ENCODE measurements around the gene ZNF90. TPM values are rescaled to one million over a fixed set of nuclear protein-coding genes. Genes with fewer than 3 reads are reported as not detected.
A peak's percentile ranks its signal among the peaks of the same experiment; 100 is the strongest.
"Not testable (repeated sequence)": the region's sequence is repeated elsewhere in the genome, so short reads cannot be mapped to it uniquely, and the experiment has no call there.

The ZNF90 gene
- polyA plus RNA-seq, 1 donor (not counting 4 experiments of a cell fraction or from before 2014, with no cell fraction given) = 5.8 TPM

DNA sequence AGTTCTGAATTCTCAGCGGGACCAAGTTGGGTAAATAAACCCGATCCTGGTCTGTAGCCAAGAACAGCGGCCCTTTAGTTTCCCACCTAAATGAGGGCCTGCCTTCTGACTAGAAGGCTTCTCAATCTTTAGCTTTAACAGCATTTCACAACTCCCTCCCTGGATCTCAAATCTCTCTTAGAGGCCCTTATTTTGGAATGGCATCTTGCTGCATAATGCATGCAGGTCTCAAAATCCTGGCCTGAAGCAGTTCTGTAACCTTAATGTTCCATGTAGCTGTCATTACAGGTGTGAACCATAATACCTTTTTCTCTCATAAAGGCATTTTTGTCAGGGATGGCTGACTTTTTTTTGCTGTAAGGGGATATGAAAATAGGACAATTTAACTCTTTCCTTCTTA, 29.5 kb downstream of the ZNF90 start:
- peaks cover 0 to 8% of the 10 kb centered on the region in 2 experiments for H3K36me3 ChIP-seq (ENCODE audit: control insufficient read depth in 2 of 2, extremely low read depth in 1 of 2, insufficient read depth in 2 of 2, low read length in 2 of 2)
- no peak overlapping the region for H3K9ac ChIP-seq (ENCODE audit: control insufficient read depth, extremely low read depth, insufficient read depth, low read length)
- no peak for TF ChIP-seq EZH2 (IDR thresholded peaks at IDR 0.05; ENCODE audit: low read length)
- TF ChIP-seq, protein P1, sequence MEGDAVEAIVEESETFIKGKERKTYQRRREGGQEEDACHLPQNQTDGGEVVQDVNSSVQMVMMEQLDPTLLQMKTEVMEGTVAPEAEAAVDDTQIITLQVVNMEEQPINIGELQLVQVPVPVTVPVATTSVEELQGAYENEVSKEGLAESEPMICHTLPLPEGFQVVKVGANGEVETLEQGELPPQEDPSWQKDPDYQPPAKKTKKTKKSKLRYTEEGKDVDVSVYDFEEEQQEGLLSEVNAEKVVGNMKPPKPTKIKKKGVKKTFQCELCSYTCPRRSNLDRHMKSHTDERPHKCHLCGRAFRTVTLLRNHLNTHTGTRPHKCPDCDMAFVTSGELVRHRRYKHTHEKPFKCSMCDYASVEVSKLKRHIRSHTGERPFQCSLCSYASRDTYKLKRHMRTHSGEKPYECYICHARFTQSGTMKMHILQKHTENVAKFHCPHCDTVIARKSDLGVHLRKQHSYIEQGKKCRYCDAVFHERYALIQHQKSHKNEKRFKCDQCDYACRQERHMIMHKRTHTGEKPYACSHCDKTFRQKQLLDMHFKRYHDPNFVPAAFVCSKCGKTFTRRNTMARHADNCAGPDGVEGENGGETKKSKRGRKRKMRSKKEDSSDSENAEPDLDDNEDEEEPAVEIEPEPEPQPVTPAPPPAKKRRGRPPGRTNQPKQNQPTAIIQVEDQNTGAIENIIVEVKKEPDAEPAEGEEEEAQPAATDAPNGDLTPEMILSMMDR (optimal IDR thresholded peaks at IDR 0.05 in 1 of 3, IDR thresholded peaks at IDR 0.05 in 1 of 3, conservative IDR thresholded peaks at IDR 0.05 in 1 of 3; ENCODE audit: extremely low read depth in 1 of 3, insufficient read depth in 2 of 3, low read length in 3 of 3) = no peak
- no peak overlapping the region for H3K27ac ChIP-seq (ENCODE audit: control insufficient read depth, insufficient read depth, low read length)
- no peak overlapping the region for H2AFZ ChIP-seq (ENCODE audit: control insufficient read depth, low read length)
- no peaks in the 10 kb centered on the region for H3K9me1 ChIP-seq (ENCODE audit: control insufficient read depth, extremely low read depth, insufficient read depth, low read length)
- no peaks in the 10 kb centered on the region for H3K4me1 ChIP-seq (ENCODE audit: control insufficient read depth, extremely low read depth, insufficient read depth, low read length)
- peaks cover 8% of the 10 kb centered on the region for H3K9me3 ChIP-seq (ENCODE audit: control insufficient read depth, low read depth, low read length)
- no peaks in the 10 kb centered on the region for H3K79me2 ChIP-seq (ENCODE audit: control insufficient read depth, insufficient read depth, low read length)
- dilution Hi-C loops (cut with MboI; ENCODE audit: extremely low pct_ligation_motif_present, low sequenced_read_pairs) = no loop called here
- H3K4me2 ChIP-seq (ENCODE audit: control insufficient read depth, extremely low read depth, insufficient read depth, low read depth, low read length) = no peak overlapping the region
- DNase-seq (ENCODE audit: low read depth, low spot score) = no peak
- no peaks in the 10 kb centered on the region for H3K27me3 ChIP-seq (ENCODE audit: control insufficient read depth, extremely low read depth, insufficient read depth, low read length)
- no peak for FAIRE-seq
- no peak overlapping the region for H3K4me3 ChIP-seq (ENCODE audit: control insufficient read depth in 2 of 3, extremely low read depth in 1 of 3, insufficient read depth in 2 of 3, low read depth in 1 of 3, low read length in 3 of 3)
- H4K20me1 ChIP-seq (ENCODE audit: control insufficient read depth, extremely low read depth, insufficient read depth, low read length) = no peaks in the 10 kb centered on the region

DNA sequence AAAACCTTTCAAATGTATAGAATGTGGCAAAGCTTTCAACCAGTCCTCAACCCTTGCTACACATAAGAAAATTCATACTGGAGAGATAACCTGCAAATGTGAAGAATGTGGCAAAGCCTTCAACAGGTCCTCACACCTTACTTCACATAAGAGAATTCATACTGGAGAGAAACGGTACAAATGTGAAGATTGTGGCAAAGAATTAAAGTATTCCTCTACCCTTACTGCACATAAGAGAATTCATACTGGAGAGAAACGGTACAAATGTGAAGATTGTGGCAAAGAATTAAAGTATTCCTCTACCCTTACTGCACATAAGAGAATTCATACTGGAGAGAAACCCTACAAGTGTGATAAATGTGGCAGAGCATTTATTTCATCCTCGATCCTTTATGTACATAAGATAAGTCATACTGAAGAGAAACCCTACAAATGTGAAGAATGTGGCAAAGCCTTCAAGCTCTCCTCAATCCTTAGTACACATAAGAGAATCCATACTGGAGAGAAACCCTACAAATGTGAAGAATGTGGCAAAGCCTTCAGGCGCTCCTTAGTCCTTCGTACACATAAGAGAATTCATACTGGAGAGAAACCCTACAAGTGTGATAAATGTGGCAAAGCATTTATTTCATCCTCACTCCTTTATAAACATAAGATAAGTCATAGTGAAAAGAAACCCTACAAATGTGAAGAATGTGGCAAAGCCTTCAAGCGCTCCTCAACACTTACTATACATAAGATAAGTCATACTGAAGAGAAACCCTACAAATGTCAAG, 40.5 kb downstream of the ZNF90 start:
- H3K4me3 ChIP-seq (ENCODE audit: control insufficient read depth in 2 of 3, extremely low read depth in 1 of 3, insufficient read depth in 2 of 3, low read depth in 1 of 3, low read length in 3 of 3); H3K27me3 ChIP-seq (ENCODE audit: control insufficient read depth, extremely low read depth, insufficient read depth, low read length); H3K9me1 ChIP-seq (ENCODE audit: control insufficient read depth, extremely low read depth, insufficient read depth, low read length); H3K4me2 ChIP-seq (ENCODE audit: control insufficient read depth, extremely low read depth, insufficient read depth, low read depth, low read length); H3K4me1 ChIP-seq (ENCODE audit: control insufficient read depth, extremely low read depth, insufficient read depth, low read length); H4K20me1 ChIP-seq (ENCODE audit: control insufficient read depth, extremely low read depth, insufficient read depth, low read length); DNase-seq (ENCODE audit: low read depth, low spot score); H3K79me2 ChIP-seq (ENCODE audit: control insufficient read depth, insufficient read depth, low read length); H3K27ac ChIP-seq (ENCODE audit: control insufficient read depth, insufficient read depth, low read length); dilution Hi-C loops (cut with MboI; ENCODE audit: extremely low pct_ligation_motif_present, low sequenced_read_pairs); H3K36me3 ChIP-seq (ENCODE audit: control insufficient read depth in 2 of 2, extremely low read depth in 1 of 2, insufficient read depth in 2 of 2, low read length in 2 of 2); H3K9ac ChIP-seq (ENCODE audit: control insufficient read depth, extremely low read depth, insufficient read depth, low read length); H2AFZ ChIP-seq (ENCODE audit: control insufficient read depth, low read length): not testable (repeated sequence)
- peak; percentile 79 for FAIRE-seq
- H3K9me3 ChIP-seq (ENCODE audit: control insufficient read depth, low read depth, low read length) = peaks cover 23% of the 10 kb centered on the region

DNA sequence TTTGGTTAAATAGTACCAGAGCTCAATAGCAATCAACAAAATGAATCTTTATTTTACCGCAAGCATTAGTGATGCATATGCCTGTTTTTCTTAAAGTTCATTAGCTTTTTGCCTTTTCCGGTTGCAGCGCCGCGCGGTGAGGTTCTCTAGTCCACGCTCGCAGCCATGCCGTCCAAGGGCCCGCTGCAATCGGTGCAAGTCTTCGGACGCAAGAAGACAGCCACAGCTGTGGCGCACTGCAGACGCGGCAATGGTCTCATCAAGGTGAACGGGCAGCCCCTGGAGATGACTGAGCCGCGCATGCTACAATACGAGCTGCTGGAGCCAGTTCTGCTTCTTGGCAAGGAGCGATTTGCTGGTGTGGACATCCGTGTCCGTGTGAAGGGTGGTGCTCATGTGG, 47.1 kb downstream of the ZNF90 start:
- no peaks in the 10 kb centered on the region for H3K27me3 ChIP-seq (ENCODE audit: control insufficient read depth, extremely low read depth, insufficient read depth, low read length)
- H2AFZ ChIP-seq (ENCODE audit: control insufficient read depth, low read length) = no peak overlapping the region
- H3K79me2 ChIP-seq (ENCODE audit: control insufficient read depth, insufficient read depth, low read length) = no peaks in the 10 kb centered on the region
- no peak for TF ChIP-seq EZH2 (IDR thresholded peaks at IDR 0.05; ENCODE audit: low read length)
- TF ChIP-seq, protein P1 (optimal IDR thresholded peaks at IDR 0.05 in 1 of 3, IDR thresholded peaks at IDR 0.05 in 1 of 3, conservative IDR thresholded peaks at IDR 0.05 in 1 of 3; ENCODE audit: extremely low read depth in 1 of 3, insufficient read depth in 2 of 3, low read length in 3 of 3) = no peak
- no peaks in the 10 kb centered on the region for H4K20me1 ChIP-seq (ENCODE audit: control insufficient read depth, extremely low read depth, insufficient read depth, low read length)
- H3K36me3 ChIP-seq (ENCODE audit: control insufficient read depth in 2 of 2, extremely low read depth in 1 of 2, insufficient read depth in 2 of 2, low read length in 2 of 2) = no peaks in the 10 kb centered on the region
- H3K4me3 ChIP-seq (ENCODE audit: control insufficient read depth in 2 of 3, extremely low read depth in 1 of 3, insufficient read depth in 2 of 3, low read depth in 1 of 3, low read length in 3 of 3) = no peak overlapping the region
- H3K27ac ChIP-seq (ENCODE audit: control insufficient read depth, insufficient read depth, low read length) = no peak overlapping the region
- H3K4me1 ChIP-seq (ENCODE audit: control insufficient read depth, extremely low read depth, insufficient read depth, low read length) = no peaks in the 10 kb centered on the region
- no peak overlapping the region for H3K4me2 ChIP-seq (ENCODE audit: control insufficient read depth, extremely low read depth, insufficient read depth, low read depth, low read length)
- H3K9me1 ChIP-seq (ENCODE audit: control insufficient read depth, extremely low read depth, insufficient read depth, low read length) = no peaks in the 10 kb centered on the region
- dilution Hi-C loops (cut with MboI; ENCODE audit: extremely low pct_ligation_motif_present, low sequenced_read_pairs) = no loop called here
- peaks cover 13% of the 10 kb centered on the region for H3K9me3 ChIP-seq (ENCODE audit: control insufficient read depth, low read depth, low read length)
- FAIRE-seq (no peak), DNase-seq (ENCODE audit: low read depth, low spot score) (no peak)
- no peak overlapping the region for H3K9ac ChIP-seq (ENCODE audit: control insufficient read depth, extremely low read depth, insufficient read depth, low read length)

DNA sequence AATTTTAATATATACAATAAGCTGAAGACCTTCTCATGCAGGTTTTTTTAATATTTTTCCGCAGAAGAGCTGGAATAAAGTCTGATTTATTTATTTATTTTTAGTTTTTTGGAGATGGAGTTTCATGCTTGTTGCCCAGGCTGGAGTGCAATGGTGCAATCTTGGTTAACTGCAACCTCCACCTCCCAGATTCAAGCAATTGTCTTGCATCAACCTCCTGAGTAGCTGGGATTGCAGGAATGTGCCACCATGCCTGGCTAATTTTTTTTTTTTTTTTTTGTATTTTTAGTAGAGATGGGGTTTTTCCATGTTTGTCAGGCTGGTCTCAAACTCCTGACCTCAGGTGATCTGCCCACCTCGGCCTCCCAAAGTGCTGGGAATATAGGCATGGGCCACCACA, 55.1 kb downstream of the ZNF90 start:
- FAIRE-seq; DNase-seq (ENCODE audit: low read depth, low spot score); H3K4me1 ChIP-seq (ENCODE audit: control insufficient read depth, extremely low read depth, insufficient read depth, low read length); H3K9me3 ChIP-seq (ENCODE audit: control insufficient read depth, low read depth, low read length); H3K27me3 ChIP-seq (ENCODE audit: control insufficient read depth, extremely low read depth, insufficient read depth, low read length); dilution Hi-C loops (cut with MboI; ENCODE audit: extremely low pct_ligation_motif_present, low sequenced_read_pairs); H3K27ac ChIP-seq (ENCODE audit: control insufficient read depth, insufficient read depth, low read length); H4K20me1 ChIP-seq (ENCODE audit: control insufficient read depth, extremely low read depth, insufficient read depth, low read length); H2AFZ ChIP-seq (ENCODE audit: control insufficient read depth, low read length); H3K4me2 ChIP-seq (ENCODE audit: control insufficient read depth, extremely low read depth, insufficient read depth, low read depth, low read length); H3K9me1 ChIP-seq (ENCODE audit: control insufficient read depth, extremely low read depth, insufficient read depth, low read length); H3K4me3 ChIP-seq (ENCODE audit: control insufficient read depth in 2 of 3, extremely low read depth in 1 of 3, insufficient read depth in 2 of 3, low read depth in 1 of 3, low read length in 3 of 3); H3K9ac ChIP-seq (ENCODE audit: control insufficient read depth, extremely low read depth, insufficient read depth, low read length); H3K79me2 ChIP-seq (ENCODE audit: control insufficient read depth, insufficient read depth, low read length); H3K36me3 ChIP-seq (ENCODE audit: control insufficient read depth in 2 of 2, extremely low read depth in 1 of 2, insufficient read depth in 2 of 2, low read length in 2 of 2): not testable (repeated sequence)
